A549 (cell line): Measurements from ENCODE around the gene PRIMA1. TPM values are rescaled to one million over a fixed set of nuclear protein-coding genes. Genes with fewer than 3 reads are reported as not detected.

Experiments
- ATAC-seq, 2 experiments: fragments of 200-7000 bp in 1 of 2; fragments of >200 bp in 1 of 2; cut with Nextera tagmentation in 1 of 2; cut with Tn5 transposase in 1 of 2; 3 replicates each; pipeline versions ENCODE4 v1.8.0 to v1.9.1; 2018 to 2020; ENCODE audit warnings: mild to moderate bottlenecking in 1 of 2, moderate library complexity in 1 of 2
- CTCF ChIA-PET: fragments of 300-600 bp; sonication (Branson Sonifier 250); formaldehyde crosslinking; extraction: SDS; loops from one replicate; lab custom pipeline; 2021; ENCODE audit warnings: antibody characterized with exemption, inconsistent platforms; lab: Yijun Ruan, JAX
- POLR2A ChIA-PET: fragments of 350-600 bp; formaldehyde crosslinking; extraction: SDS; loops from one replicate; lab custom pipeline; 2021; ENCODE audit warnings: antibody characterized with exemption, inconsistent platforms; lab: Yijun Ruan, JAX
- DNase-seq, 2 experiments: peaks; one replicate each; pipeline versions ENCODE4 v3.0.0 to v3.0.0-alpha.2; 2011 to 2016; ENCODE audit warnings: low read depth in 1 of 2, low spot score in 1 of 2
- FAIRE-seq: peaks from 2 replicates; lab custom pipeline; 2011; peaks lifted over from hg19 to GRCh38; lab: Jason Lieb, UNC
- H3K27ac ChIP-seq, 2 experiments: fragments of >200 bp; sonication (Bioruptor Twin); formaldehyde crosslinking; 3 replicates each; pipeline ENCODE4 v1.5.1; 2016 to 2017
- H3K4me1 ChIP-seq: fragments of >200 bp; sonication (Bioruptor Twin); formaldehyde crosslinking; 3 replicates; pipeline ENCODE4 v1.6.1; 2016
- H3K4me2 ChIP-seq: fragments of >200 bp; sonication (Bioruptor Twin); formaldehyde crosslinking; 3 replicates; pipeline ENCODE4 v1.6.1; 2016
- H3K4me3 ChIP-seq: fragments of >200 bp; sonication (Bioruptor Twin); formaldehyde crosslinking; 3 replicates; pipeline ENCODE4 v1.5.1; 2016
- H3K9me3 ChIP-seq: fragments of >200 bp; sonication (Bioruptor Twin); formaldehyde crosslinking; 3 replicates; pipeline ENCODE4 v1.6.1; 2016
- CBX2 ChIP-seq: fragments of 200-600 bp; sonication (generic); IDR thresholded peaks from 2 replicates; pipeline ENCODE4 v1.6.1; 2016; ENCODE audit warnings: low read depth, mild to moderate bottlenecking, borderline replicate concordance
- CEBPB ChIP-seq, 2 experiments: fragments of >200 bp in 1 of 2; sonication (Bioruptor Twin) in 1 of 2; formaldehyde crosslinking in 1 of 2; IDR thresholded peaks; 2 replicates each; pipeline ENCODE4 v1.6.1; 2012 to 2016
- EHMT2 ChIP-seq: fragments of 200-600 bp; sonication (generic); IDR thresholded peaks from 2 replicates; pipeline ENCODE4 v1.6.1; 2016; ENCODE audit warnings: antibody characterized with exemption, low read depth, mild to moderate bottlenecking, moderate library complexity
- ESRRA ChIP-seq: fragments of 150-350 bp; IDR thresholded peaks from 2 replicates; pipeline ENCODE4 v1.6.1; 2014; ENCODE audit warnings: mild to moderate bottlenecking, low read length, borderline replicate concordance
- FOSB ChIP-seq: fragments of 250-450 bp; sonication (Bioruptor Pico); IDR thresholded peaks from 2 replicates; pipeline ENCODE4 v1.5.0; 2020; ENCODE audit warnings: mild to moderate bottlenecking, moderate library complexity
- HOXB5 ChIP-seq: fragments of 250-450 bp; sonication (Bioruptor Pico); IDR thresholded peaks from 2 replicates; pipeline ENCODE4 v1.5.0; 2020; ENCODE audit warnings: mild to moderate bottlenecking, moderate library complexity
- KDM1A ChIP-seq: fragments of 200-600 bp; sonication (generic); IDR thresholded peaks from 2 replicates; pipeline ENCODE4 v1.6.1; 2016; ENCODE audit warnings: low read depth, mild to moderate bottlenecking
- KDM5A ChIP-seq: fragments of 200-600 bp; sonication (generic); IDR thresholded peaks from 2 replicates; pipeline ENCODE4 v1.6.1; 2016; ENCODE audit warnings: antibody characterized with exemption, mild to moderate bottlenecking
- MAZ ChIP-seq: fragments of 150-350 bp; IDR thresholded peaks from 2 replicates; pipeline ENCODE4 v1.6.1; 2014; ENCODE audit warnings: antibody characterized with exemption, low read depth, low read length, borderline replicate concordance
- MYC ChIP-seq: IDR thresholded peaks from 2 replicates; pipeline ENCODE4 v1.6.1; 2012; ENCODE audit warnings: mild to moderate bottlenecking, inconsistent platforms, low read length, improper control_type of control experiment, borderline replicate concordance
- NFE2L2 ChIP-seq: fragments of 150-350 bp; conservative IDR thresholded peaks from 2 replicates; pipeline ENCODE4 v1.6.1; 2014; ENCODE audit warnings: low read length
- POLR2A ChIP-seq: IDR thresholded peaks from 2 replicates; pipeline ENCODE4 v1.6.1; 2012; ENCODE audit warnings: mild to moderate bottlenecking, low read length
- RAD21 ChIP-seq, 2 experiments: fragments of >200 bp in 1 of 2; sonication (Bioruptor Twin) in 1 of 2; formaldehyde crosslinking in 1 of 2; IDR thresholded peaks in 1 of 2; conservative IDR thresholded peaks in 1 of 2; 2 replicates in 1 of 2; 3 replicates in 1 of 2; pipeline ENCODE4 v1.6.1; 2012 to 2018; ENCODE audit warnings: inconsistent platforms in 1 of 2
- RCOR1 ChIP-seq: fragments of 150-350 bp; IDR thresholded peaks from 2 replicates; pipeline ENCODE4 v1.6.1; 2014; ENCODE audit warnings: antibody characterized with exemption, low read length, low read depth
- WGBS: methylation state at CpG from one replicate; pipeline ENCODE4 v1.1.6; 2017; ENCODE audit errors: missing lambda C conversion rate; 5-methylcytosine and 5-hydroxymethylcytosine counted together
- polyA plus RNA-seq, 4 experiments: library from polyadenylated mRNA; depleted of rRNA in 3 of 4; stranded (reverse); fragments of >200 nt; fragmentation: RNase III in 1 of 4; extraction: RNeasy Plus Mini Kit Qiagen cat#74134 plus additional on column Dnase treatment in 1 of 4; gene quantifications; 2 replicates in 3 of 4; 3 replicates in 1 of 4; pipeline ENCODE4 v1.2.3, GENCODE V29; 2011 to 2017
- TF ChIP-seq, protein P1 (sequence below): fragments of 250-450 bp; sonication (Bioruptor Pico); IDR thresholded peaks from 2 replicates; pipeline ENCODE4 v1.5.0; 2021; ENCODE audit warnings: mild to moderate bottlenecking, moderate library complexity, borderline replicate concordance
- TF ChIP-seq, protein P2 (sequence below): IDR thresholded peaks from 2 replicates; pipeline ENCODE4 v1.6.1; 2012; ENCODE audit warnings: low read depth, borderline replicate concordance
- TF ChIP-seq, protein P3 (sequence below): IDR thresholded peaks from 2 replicates; pipeline ENCODE4 v1.6.1; 2012
- TF ChIP-seq, protein P4 (sequence below): fragments of >200 bp; sonication (Bioruptor Twin); formaldehyde crosslinking; IDR thresholded peaks from 3 replicates; pipeline ENCODE4 v1.5.1; 2016

The PRIMA1 gene
- polyA plus RNA-seq, 2 of the 4 experiments (the other 2 are of a cell fraction): 0.14 to 0.17 TPM

DNA sequence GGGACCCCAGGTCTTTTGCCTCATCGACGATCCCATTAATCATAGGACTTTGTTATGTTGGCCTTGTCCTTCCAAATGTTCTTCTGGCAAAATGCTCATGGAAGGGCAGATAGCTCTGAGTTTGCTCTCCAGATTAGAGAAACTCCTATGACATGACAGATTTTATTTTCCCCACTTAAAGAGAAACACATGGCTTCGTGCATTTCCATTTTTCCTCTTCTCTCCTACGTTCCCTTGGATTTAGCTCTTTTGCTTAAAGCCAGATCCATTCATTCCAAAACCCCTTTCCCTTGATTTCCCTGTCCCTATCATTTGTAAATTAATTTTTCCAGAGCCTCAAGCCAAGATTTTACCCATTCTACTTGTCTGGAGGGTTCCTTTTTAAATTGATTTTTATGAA is 2.9 kb downstream of the PRIMA1 start:
- ATAC-seq (no peak), FAIRE-seq (no peak), DNase-seq (no peak)
- no peaks in the 10 kb centered on the region for H3K9me3 ChIP-seq
- CTCF ChIA-PET: interaction anchor here (0.7 kb wide), 1 partner anchor 75 kb away, joined by 3 read pairs; no protein-coding TSS in a partner anchor
- TF ChIP-seq MYC: no peak
- no peak for TF ChIP-seq KDM1A
- TF ChIP-seq ESRRA: no peak
- no peak for TF ChIP-seq CBX2
- TF ChIP-seq RCOR1: no peak
- TF ChIP-seq NFE2L2: no peak
- TF ChIP-seq MAZ: no peak
- TF ChIP-seq, protein P1, sequence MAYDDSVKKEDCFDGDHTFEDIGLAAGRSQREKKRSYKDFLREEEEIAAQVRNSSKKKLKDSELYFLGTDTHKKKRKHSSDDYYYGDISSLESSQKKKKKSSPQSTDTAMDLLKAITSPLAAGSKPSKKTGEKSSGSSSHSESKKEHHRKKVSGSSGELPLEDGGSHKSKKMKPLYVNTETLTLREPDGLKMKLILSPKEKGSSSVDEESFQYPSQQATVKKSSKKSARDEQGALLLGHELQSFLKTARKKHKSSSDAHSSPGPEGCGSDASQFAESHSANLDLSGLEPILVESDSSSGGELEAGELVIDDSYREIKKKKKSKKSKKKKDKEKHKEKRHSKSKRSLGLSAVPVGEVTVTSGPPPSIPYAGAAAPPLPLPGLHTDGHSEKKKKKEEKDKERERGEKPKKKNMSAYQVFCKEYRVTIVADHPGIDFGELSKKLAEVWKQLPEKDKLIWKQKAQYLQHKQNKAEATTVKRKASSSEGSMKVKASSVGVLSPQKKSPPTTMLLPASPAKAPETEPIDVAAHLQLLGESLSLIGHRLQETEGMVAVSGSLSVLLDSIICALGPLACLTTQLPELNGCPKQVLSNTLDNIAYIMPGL: no peak
- TF ChIP-seq, protein P2, sequence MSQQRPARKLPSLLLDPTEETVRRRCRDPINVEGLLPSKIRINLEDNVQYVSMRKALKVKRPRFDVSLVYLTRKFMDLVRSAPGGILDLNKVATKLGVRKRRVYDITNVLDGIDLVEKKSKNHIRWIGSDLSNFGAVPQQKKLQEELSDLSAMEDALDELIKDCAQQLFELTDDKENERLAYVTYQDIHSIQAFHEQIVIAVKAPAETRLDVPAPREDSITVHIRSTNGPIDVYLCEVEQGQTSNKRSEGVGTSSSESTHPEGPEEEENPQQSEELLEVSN: no peak
- TF ChIP-seq, protein P3, sequence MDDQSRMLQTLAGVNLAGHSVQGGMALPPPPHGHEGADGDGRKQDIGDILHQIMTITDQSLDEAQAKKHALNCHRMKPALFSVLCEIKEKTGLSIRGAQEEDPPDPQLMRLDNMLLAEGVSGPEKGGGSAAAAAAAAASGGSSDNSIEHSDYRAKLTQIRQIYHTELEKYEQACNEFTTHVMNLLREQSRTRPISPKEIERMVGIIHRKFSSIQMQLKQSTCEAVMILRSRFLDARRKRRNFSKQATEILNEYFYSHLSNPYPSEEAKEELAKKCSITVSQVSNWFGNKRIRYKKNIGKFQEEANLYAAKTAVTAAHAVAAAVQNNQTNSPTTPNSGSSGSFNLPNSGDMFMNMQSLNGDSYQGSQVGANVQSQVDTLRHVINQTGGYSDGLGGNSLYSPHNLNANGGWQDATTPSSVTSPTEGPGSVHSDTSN: no peak
- no peak for TF ChIP-seq FOSB
- TF ChIP-seq EHMT2: no peak
- H3K27ac ChIP-seq: no peak overlapping the region
- 0 out of 3 replicates have a peak, but pooled peaks cover 3% of the 10 kb centered on the region for H3K4me1 ChIP-seq
- POLR2A ChIA-PET: no interaction called here
- no peak overlapping the region for H3K4me2 ChIP-seq
- 45% methylated on average over 4 of the region's 4 CpGs for WGBS
- H3K4me3 ChIP-seq: no peak overlapping the region

DNA sequence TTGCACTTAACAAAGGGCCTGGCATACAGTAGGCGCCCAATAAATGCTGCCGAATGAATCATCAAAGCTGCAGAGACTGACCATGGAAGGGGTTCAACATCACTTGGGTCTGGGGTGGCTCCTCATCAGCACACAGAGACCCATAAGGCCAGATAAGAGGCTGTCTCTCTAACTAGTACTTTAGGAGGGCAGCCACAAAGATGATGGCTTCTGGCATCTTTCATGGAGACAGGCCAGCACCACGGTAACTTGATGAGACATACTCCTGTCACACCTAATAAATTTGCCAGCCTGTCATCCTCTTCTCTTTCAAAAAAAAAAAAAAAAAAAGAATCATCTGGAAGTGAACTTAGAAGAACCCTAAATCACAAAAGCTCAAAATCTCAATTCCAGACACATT is 3.4 kb downstream of the PRIMA1 start:
- Histone ChIP-seq H3K4me3 (no peak overlapping the region), H3K4me2 (no peak overlapping the region), H3K9me3 (no peaks in the 10 kb centered on the region), H3K27ac (no peak overlapping the region), H3K4me1 (0 out of 3 replicates have a peak, but pooled peaks cover 3% of the 10 kb centered on the region)
- ChIA-PET POLR2A (no interaction called here), CTCF (interaction anchor here (0.7 kb wide), 1 partner anchor 74 kb away, joined by 3 read pairs; no protein-coding TSS in a partner anchor)
- WGBS: 13% methylated on average over 3 of the region's 3 CpGs
- DNase-seq: no peak
- no peak for FAIRE-seq
- TF ChIP-seq KDM1A (no peak), CEBPB (IDR thresholded peaks at IDR 0.05) (no peak), POLR2A (no peak), HOXB5 (CRISPR knock-in tag) (no peak), KDM5A (no peak), NFE2L2 (no peak), RAD21 (conservative IDR thresholded peaks at IDR 0.05 in 1 of 2, IDR thresholded peaks at IDR 0.05 in 1 of 2) (no peak), CBX2 (no peak)
- TF ChIP-seq, protein P4, sequence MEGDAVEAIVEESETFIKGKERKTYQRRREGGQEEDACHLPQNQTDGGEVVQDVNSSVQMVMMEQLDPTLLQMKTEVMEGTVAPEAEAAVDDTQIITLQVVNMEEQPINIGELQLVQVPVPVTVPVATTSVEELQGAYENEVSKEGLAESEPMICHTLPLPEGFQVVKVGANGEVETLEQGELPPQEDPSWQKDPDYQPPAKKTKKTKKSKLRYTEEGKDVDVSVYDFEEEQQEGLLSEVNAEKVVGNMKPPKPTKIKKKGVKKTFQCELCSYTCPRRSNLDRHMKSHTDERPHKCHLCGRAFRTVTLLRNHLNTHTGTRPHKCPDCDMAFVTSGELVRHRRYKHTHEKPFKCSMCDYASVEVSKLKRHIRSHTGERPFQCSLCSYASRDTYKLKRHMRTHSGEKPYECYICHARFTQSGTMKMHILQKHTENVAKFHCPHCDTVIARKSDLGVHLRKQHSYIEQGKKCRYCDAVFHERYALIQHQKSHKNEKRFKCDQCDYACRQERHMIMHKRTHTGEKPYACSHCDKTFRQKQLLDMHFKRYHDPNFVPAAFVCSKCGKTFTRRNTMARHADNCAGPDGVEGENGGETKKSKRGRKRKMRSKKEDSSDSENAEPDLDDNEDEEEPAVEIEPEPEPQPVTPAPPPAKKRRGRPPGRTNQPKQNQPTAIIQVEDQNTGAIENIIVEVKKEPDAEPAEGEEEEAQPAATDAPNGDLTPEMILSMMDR: no peak
- TF ChIP-seq, all 56 proteins: peak for 0
- ATAC-seq: no peak
